HepG2 (cell line): ENCODE data around the gene NUDT8. TPM values are rescaled to one million over a fixed set of nuclear protein-coding genes. Genes with fewer than 3 reads are reported as not detected.

Source experiments
- JUNB ChIP-seq: sonication (generic); formaldehyde crosslinking; IDR thresholded peaks from 2 replicates; pipeline ENCODE4 v1.8.0; 2022; ENCODE audit warnings: missing genetic modification reagents, mild to moderate bottlenecking, borderline replicate concordance
- MIER3 ChIP-seq: IDR thresholded peaks from 2 replicates; pipeline ENCODE4 v1.6.1; 2016; ENCODE audit warnings: missing compliant biosample characterization, borderline replicate concordance
- NCOA2 ChIP-seq: sonication (generic); formaldehyde crosslinking; IDR thresholded peaks from 2 replicates; pipeline ENCODE4 v1.8.0; 2022; ENCODE audit warnings: inconsistent platforms
- NCOA5 ChIP-seq: sonication (generic); formaldehyde crosslinking; IDR thresholded peaks from 2 replicates; pipeline ENCODE4 v1.4.0; 2020; ENCODE audit warnings: missing genetic modification reagents
- NRL ChIP-seq: sonication (generic); formaldehyde crosslinking; IDR thresholded peaks from 2 replicates; pipeline ENCODE4 v1.5.0; 2020; ENCODE audit warnings: missing genetic modification reagents, mild to moderate bottlenecking, moderate library complexity, borderline replicate concordance
- PRDM4 ChIP-seq: sonication (generic); formaldehyde crosslinking; IDR thresholded peaks from 2 replicates; pipeline ENCODE4 v1.9.0; 2021; ENCODE audit warnings: missing genetic modification reagents, borderline replicate concordance
- SKI ChIP-seq: fragments of 450-650 bp; IDR thresholded peaks from one replicate; pipeline ENCODE4 v1.6.1; 2018; ENCODE audit warnings: mild to moderate bottlenecking; ENCODE audit not compliant: partially characterized antibody
- SKIL ChIP-seq: sonication (generic); formaldehyde crosslinking; IDR thresholded peaks from 2 replicates; pipeline ENCODE4 v1.8.0; 2022; ENCODE audit warnings: missing genetic modification reagents, mild to moderate bottlenecking, moderate library complexity, borderline replicate concordance
- SMAD9 ChIP-seq: sonication (generic); formaldehyde crosslinking; IDR thresholded peaks from 2 replicates; pipeline ENCODE4 v1.5.1; 2020; ENCODE audit warnings: mild to moderate bottlenecking, missing genetic modification reagents
- THAP9 ChIP-seq: sonication (generic); formaldehyde crosslinking; IDR thresholded peaks from 2 replicates; pipeline ENCODE4; 2020; ENCODE audit warnings: missing genetic modification reagents, mild to moderate bottlenecking, borderline replicate concordance
- ZBTB33 ChIP-seq: sonication (generic); formaldehyde crosslinking; IDR thresholded peaks from 2 replicates; pipeline ENCODE4 v1.4.0; 2020; ENCODE audit warnings: missing genetic modification reagents
- ZNF224 ChIP-seq: sonication (generic); formaldehyde crosslinking; IDR thresholded peaks from 2 replicates; pipeline ENCODE4 v1.5.0; 2020; ENCODE audit warnings: mild to moderate bottlenecking, missing genetic modification reagents
- ZNF33B ChIP-seq: sonication (generic); formaldehyde crosslinking; IDR thresholded peaks from 2 replicates; pipeline ENCODE4 v1.5.1; 2020; ENCODE audit warnings: mild to moderate bottlenecking, missing genetic modification reagents
- ZNF563 ChIP-seq: sonication (generic); formaldehyde crosslinking; IDR thresholded peaks from 2 replicates; pipeline ENCODE4 v1.8.0; 2022; ENCODE audit warnings: mild to moderate bottlenecking, moderate library complexity, missing genetic modification reagents
- polyA plus RNA-seq, 8 experiments: library from polyadenylated mRNA; depleted of rRNA in 3 of 8; stranded (reverse) in 7 of 8; unstranded in 1 of 8; fragments of >200 nt; fragmentation: Illumina TruSeq in 4 of 8; extraction: Trizol in 4 of 8; gene quantifications; 2 replicates each; pipeline versions ENCODE4 v1.2.1 to v1.2.3, GENCODE V29; 2011 to 2016; ENCODE audit warnings: low read depth in 4 of 8, missing spikeins in 1 of 8, mixed read lengths in 1 of 8; ENCODE audit not compliant: insufficient read depth in 1 of 8
- total RNA-seq, 5 experiments: library from RNA; depleted of rRNA; stranded (reverse); fragments of >200 nt; fragmentation: Illumina TruSeq; extraction: Trizol; gene quantifications; 2 replicates each; pipeline ENCODE4 v1.2.3, GENCODE V29; 2016; ENCODE audit warnings: low read depth in 1 of 5

The NUDT8 gene
- total and polyA plus RNA-seq, 2 of the 13 experiments (the other 11 are each of a cell fraction or from before 2014, with no cell fraction given) = 6.7 to 25.8 TPM

GRCh38 chr11:67632175-67632981 lies 2.6 kb upstream of the NUDT8 start (continued):
- TF ChIP-seq ZBTB33 (CRISPR knock-in tag) = peak; percentile 2; the same call in 1 of the 2 replicates
- no peak for TF ChIP-seq SMAD9 (CRISPR knock-in tag)
- TF ChIP-seq NRL = peak; percentile 55
- TF ChIP-seq ZNF224 (CRISPR knock-in tag) = no peak
- no peak for TF ChIP-seq NCOA5
- no peak for TF ChIP-seq JUNB (CRISPR knock-in tag)
- no peak for TF ChIP-seq SKIL
- no peak for TF ChIP-seq ZNF33B
- peak; percentile 36; the same call in 1 of the 2 replicates for TF ChIP-seq MIER3
- peak; percentile 48; the same call in 1 of the 2 replicates for TF ChIP-seq THAP9 (CRISPR knock-in tag)
- TF ChIP-seq NCOA2 = peak; percentile 36; the same call in 1 of the 2 replicates
- TF ChIP-seq ZNF563 (CRISPR knock-in tag) = peak; percentile 50; the same call in 1 of the 2 replicates
- no peak for TF ChIP-seq PRDM4 (CRISPR knock-in tag)
- peak; percentile 9 for TF ChIP-seq SKI
